OCI-LY7 (cell line): Measurements from ENCODE around the gene C10orf90.

Experiments used
- CTCF ChIP-seq: fragments of 200-600 bp; sonication (generic); conservative IDR thresholded peaks from 2 replicates; pipeline ENCODE4 v1.5.1; 2014; ENCODE audit warnings: mild to moderate bottlenecking, antibody characterized with exemption, low read length, moderate library complexity, mixed read lengths
- EZH2phosphoT487 ChIP-seq: fragments of 200-600 bp; sonication (generic); IDR thresholded peaks from 2 replicates; pipeline ENCODE4 v1.6.1; 2018; ENCODE audit warnings: low read depth, borderline replicate concordance, mild to moderate bottlenecking, mixed run types, antibody characterized with exemption, low read length, moderate library complexity, mixed read lengths

GRCh38 chr10:126408953-126409641, 261.4 kb downstream of the C10orf90 start:
- TF ChIP-seq CTCF (no peak), EZH2phosphoT487 (no peak)
